GM03348 (cell line): Measurements from ENCODE around the gene PLIN4.

Experiments used
- DNase-seq: peaks from one replicate; pipeline ENCODE4 v3.0.0; 2012; ENCODE audit warnings: low spot score

Gene PLIN4

DNA sequence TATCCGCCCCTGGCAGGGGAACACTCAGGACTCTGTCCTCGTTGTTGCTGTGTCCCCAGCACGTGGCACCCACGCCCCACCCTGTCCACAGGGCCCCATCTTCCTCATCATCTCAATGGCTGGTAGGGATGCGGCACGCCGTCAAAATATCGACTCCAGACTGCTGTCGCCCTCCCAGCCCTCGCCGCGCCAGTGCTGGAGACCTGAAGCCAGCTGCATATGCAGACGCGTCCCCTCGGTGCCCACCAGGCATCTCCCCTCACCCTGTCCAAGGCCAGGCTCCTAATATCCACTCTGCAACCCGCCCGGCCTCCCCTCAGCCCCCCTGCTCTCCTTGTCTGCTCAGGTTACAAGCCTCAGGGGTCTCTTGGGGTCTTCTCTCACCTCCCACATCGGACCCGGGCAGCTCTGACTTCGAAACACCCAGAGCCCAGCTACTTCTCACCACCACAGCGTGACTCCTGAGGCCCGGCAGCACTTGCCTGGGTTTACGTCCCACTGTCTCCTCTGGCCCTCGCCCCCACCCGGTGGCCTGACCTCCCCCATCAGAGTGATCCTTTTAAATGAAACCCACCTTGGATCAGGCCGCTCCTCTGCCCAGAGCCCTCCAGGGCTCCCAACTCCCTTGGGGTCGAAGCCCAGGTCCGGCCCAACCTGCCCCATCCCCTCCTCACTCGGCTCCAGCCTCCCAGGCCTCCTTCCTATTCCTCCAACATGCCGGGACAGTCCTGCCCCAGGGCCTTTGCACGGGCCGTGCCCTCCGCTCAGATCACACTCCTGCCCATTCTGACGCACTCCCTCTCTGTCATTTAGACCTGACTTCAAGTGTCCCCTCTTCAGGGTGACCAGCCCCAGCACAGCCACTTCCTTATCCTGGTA is 12.5 kb downstream of the PLIN4 start:
- DNase-seq = no peak

DNA sequence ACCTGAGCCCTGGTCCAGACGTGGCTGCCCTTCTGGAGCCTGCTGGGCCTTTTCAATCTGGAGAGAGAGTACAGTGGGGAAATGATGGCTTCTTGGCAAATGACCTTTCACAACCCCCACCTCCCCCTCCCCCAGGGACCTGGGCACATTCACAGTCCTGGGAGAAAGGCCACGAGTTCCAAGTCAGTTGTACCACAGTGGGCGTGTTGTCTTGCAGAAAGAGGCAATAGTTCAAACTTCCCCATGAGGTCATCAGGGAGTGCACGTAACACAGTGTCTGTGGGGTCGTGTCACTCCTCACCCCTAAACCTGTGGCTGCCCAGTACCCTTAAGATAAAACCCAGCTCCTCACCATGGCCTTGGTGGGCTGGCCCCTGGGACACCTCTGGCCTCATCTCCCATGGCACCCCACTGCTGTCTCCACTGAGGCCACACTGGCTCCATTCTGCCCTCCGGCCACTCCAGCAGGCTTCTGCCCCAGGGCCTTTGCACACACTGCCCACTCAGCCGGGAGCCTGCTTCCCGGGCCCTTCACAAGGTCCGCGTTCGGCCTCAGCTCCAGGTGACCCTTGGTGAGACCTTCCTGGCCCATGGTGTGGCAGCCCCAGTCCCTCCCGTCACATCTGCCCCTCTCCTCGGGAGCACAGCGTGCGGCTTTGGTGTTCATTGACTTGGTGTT is 13.3 kb downstream of the PLIN4 start:
- no peak for DNase-seq

DNA sequence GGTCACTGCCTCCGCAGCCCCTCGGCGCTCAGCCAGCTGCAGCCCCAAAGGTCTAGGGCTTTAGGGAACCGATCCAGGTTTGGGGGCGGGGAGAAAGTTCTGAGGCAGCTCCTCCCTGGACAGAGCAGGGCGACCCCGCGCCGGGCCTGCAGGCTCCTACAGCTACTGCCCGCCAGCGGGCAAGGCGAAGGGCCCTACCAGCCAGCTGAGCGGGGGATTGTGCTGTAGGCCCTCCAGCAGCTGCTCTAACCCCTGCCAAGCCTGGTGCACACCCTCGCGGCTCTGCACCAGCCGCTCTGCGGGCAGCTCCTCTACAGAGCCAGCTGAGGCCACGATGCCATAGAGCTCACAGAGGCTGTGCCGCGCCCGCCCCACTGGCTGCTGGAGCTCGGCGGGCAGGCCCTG is 14.0 kb downstream of the PLIN4 start:
- no peak for DNase-seq

- no peak for DNase-seq
These were observed 14.5 kb downstream of the PLIN4 start for GRCh38 chr19:4503825-4504170.

GRCh38 chr19:4503132-4503824 is 15.0 kb downstream of the PLIN4 start:
- no peak for DNase-seq

GRCh38 chr19:4502282-4503131 is 15.8 kb downstream of the PLIN4 start:
- DNase-seq = no peak

DNA sequence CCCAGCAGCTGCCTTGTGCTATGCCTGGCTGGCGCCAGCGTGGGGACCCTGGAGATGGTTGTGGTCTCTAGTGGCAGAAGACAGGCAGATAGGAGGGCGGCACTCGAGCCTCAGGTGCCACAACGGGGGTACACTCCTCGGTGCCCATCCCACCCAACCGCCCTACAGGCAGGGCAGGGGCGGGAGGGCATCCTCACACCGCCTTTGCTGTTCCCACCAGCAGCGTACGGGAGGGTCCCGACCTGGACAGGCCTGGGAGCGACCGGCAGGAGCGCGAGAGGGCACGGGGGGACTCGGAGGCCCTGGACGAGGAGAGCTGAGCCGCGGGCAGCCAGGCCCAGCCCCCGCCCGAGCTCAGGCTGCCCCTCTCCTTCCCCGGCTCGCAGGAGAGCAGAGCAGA is 16.6 kb downstream of the PLIN4 start:
- no peak for DNase-seq

DNA sequence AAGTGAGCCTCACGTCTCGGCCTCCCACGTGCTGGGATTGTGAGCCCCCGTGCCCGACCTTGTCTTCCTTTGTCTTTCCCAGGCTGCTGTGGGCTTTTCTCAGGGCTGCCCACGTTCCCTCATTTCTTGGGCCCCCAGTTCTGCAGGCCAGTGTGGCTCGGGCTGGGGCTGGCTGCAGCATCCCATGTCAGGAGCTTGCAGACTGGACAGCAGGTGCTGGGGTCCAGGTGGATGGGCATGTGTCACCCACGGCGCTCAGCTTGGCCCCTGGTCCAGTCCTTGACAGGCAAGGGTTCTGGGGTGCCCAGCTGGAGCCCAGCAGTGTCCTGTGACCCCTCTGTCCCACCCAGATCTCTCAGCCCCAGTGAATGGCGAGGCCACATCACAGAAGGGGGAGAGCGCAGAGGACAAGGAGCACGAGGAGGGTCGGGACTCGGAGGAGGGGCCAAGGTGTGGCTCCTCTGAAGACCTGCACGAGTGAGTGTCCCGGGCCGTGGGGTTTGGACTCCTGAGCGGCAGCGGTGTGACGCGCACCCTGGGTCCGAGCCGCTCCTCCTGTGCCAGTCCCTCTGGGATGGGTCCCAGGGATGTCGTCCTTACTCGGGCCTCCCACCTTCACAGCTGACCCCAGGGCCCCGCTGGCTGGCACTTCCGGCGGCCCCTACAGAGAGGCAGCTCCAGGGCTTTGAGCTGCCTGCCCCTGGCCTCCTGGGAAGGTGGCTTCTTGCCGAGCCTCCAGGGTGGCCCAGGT is 17.3 kb downstream of the PLIN4 start:
- no peak for DNase-seq

GRCh38 chr19:4499855-4500254 is 18.4 kb downstream of the PLIN4 start:
- no peak for DNase-seq

DNA sequence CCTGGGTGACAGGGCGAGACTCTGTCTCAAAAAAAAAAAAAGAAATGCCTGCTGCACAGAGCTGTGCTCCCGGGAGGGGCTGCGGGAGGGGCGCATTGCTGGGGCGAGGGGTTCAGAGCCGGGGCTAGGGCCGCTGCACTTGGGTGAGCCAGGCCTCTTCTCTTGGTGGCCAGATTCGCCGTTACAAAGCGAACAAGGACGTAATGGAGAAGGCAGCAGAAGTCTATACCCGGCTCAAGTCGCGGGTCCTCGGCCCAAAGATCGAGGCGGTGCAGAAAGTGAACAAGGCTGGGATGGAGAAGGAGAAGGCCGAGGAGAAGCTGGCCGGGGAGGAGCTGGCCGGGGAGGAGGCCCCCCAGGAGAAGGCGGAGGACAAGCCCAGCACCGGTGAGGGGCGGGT is 19.0 kb downstream of the PLIN4 start:
- no peak for DNase-seq

DNA sequence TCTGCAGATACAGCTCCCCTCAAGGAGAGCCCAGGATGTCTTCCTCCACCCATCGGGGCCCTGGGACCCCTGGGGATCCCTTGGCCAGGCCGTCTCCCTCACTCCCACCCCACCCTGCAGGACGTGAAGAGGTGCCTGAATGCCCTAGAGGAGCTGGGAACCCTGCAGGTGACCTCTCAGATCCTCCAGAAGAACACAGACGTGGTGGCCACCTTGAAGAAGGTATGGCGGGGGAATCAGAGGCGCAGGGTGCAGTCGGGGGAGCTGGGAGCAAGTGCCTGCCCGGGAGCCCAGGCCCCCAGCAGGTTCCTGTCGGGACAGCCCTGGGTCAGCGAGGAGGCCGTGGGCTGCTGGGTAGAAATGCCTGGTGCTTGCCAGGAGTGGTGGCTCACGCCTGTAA is 19.6 kb downstream of the PLIN4 start:
- DNase-seq = no peak

DNA sequence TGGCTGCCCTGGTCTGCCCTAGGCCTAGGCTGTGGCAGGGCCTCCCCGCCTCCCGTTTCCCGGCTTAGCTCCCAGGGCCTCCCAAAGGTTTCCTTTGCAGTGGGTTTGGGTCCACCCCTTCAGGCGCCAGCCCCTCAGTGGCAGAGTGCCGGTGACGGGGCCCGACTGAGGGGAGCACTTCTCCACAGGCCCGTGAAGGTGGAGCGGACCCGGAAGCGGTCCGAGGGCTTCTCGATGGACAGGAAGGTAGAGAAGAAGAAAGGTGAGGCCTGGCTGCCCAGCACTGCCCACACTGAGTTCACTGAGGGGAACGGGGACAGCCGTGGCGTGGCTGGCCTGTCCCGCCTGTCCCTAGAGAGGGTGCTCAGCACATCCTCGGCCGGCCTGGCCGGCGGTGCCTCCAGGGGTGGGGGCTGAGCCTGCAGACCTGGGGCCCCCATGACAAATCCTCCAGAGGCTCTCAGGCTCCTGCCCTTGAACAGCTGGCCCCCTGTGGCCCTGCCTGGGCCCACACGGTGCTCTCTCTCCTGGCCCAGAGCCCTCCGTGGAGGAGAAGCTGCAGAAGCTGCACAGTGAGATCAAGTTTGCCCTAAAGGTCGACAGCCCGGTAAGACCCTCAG is 20.4 kb downstream of the PLIN4 start:
- no peak for DNase-seq

- no peak for DNase-seq
These were observed 22.0 kb downstream of the PLIN4 start for GRCh38 chr19:4496304-4496703.

DNA sequence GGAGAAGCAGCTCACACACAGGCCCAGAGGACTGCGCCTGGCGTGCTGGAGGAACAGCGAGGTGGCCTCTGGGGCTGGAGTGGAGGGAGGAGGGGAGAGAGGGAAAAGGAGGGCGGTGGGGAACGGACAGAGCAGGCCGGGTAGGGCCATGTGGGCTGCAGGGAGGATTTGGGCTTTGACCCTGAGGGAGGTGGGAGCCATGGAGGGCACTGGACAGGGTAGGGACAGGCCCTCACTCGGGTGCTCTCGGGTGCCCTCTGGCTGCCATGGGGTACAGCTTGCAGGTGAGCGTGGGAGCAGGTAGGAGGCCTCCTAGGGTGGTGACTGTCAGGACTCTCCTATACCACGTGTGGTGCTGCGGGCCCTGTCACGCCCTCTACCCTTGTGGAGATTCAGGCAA is 22.8 kb downstream of the PLIN4 start:
- DNase-seq = no peak

- DNase-seq = no peak
These were observed 23.6 kb downstream of the PLIN4 start for GRCh38 chr19:4494691-4495064.

DNA sequence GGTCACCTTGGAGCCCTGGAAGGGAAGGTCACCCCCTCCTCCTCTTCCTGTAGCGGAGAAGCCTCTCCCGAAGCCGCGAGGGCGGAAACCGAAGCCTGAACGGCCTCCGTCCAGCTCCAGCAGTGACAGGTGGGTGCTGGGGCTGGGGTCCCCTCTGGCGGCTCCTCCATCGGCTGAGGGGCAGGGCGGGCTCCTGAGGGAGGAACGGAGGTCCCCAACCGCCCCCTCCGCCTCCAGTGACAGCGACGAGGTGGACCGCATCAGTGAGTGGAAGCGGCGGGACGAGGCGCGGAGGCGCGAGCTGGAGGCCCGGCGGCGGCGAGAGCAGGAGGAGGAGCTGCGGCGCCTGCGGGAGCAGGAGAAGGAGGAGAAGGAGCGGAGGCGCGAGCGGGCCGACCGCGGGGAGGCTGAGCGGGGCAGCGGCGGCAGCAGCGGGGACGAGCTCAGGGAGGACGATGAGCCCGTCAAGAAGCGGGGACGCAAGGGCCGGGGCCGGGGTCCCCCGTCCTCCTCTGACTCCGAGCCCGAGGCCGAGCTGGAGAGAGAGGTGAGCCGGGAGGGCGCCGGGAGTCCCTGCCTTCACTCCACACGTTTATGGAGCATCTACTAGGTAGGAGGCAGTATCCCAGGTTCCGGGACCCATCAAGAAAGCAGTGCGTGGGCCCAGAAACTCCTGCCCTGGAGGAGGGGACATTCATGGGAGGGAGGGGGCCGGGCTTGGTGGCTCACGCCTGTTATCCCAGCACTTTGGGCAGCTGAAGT is 24.2 kb downstream of the PLIN4 start:
- DNase-seq = no peak

DNA sequence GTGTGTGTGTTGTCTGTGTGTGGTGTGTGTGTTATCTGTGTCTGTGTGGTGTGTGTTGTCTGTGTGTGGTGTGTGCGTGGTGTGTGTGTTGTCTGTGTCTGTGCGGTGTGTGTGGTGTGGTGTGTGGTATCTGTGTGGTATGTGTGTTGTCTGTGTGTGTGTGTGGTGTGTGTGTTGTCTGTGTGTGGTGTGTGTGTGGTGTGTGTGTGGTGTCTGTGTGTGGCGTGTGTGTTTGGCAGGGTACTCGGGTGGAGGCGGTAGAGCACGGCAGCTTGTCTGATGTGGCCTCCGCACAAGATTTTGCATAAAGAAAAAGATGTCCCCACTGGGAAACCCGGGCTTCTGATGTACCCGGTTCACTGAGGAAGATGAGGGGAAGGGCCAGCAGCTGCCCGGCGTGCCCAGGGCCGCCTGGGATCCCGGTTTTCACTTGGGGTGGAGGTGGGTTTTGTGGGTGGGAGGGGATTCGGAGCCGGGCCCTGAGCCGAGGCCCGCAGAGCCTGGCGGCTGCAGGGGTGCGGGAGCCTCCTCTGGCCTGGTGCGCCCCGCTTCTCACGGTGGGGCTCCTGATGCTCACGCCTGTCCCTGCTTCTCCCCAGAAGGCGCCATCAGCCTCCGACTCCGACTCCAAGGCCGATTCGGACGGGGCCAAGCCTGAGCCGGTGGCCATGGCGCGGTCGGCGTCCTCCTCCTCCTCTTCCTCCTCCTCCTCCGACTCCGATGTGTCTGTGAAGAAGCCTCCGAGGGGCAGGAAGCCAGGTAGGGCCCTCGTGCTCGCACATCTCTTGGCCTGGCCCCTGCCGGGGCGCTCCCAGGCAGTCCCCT is 25.0 kb downstream of the PLIN4 start:
- no peak for DNase-seq

- DNase-seq = no peak
These were observed 25.8 kb downstream of the PLIN4 start for GRCh38 chr19:4492337-4493103.

DNA sequence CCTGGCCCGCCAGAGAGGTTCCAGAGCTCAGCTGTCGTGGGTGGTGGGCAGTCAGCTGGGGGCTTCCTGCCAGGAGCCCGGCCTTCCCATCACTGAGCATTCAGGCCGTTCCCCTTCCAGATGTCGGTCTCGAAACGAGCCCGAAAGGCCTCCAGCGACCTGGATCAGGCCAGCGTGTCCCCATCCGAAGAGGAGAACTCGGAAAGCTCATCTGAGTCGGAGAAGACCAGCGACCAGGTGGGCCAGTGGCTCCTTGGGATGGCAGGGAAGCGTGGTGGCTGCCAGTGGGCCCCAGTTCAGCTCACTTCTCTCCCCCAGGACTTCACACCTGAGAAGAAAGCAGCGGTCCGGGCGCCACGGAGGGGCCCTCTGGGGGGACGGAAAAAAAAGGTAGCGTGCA is 26.8 kb downstream of the PLIN4 start:
- no peak for DNase-seq
